HG03025 (cell line): ENCODE data around the gene EFNB3.

Experiments used
- ATAC-seq: cut with Tn5 transposase; IDR thresholded peaks from one replicate; pipeline ENCODE4 v1.9.1; 2021; ENCODE audit warnings: mild to moderate bottlenecking, moderate library complexity; ENCODE audit not compliant: unreplicated experiment, low FRiP score

The EFNB3 gene

GRCh38 chr17:7697828-7698588, 7.0 kb upstream of the EFNB3 start:
- no peak for ATAC-seq

DNA sequence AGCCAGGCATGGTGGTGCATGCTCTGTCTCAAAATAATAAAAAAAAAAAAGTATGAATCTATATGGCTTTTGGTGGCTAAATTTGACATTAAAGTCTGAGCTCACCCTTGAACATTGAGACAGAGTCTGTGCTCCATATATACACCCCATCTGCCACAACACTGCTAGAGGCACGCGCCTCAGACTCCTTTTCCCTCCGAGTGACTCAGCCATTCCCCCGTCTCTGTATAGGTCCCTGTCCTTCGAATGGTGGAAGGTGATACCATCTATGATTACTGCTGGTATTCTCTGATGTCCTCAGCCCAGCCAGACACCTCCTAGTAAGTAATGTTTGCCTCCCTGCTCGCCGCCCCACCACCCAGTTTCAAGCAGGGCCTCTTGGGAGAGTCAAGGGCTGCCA, 4.5 kb upstream of the EFNB3 start:
- no peak for ATAC-seq

DNA sequence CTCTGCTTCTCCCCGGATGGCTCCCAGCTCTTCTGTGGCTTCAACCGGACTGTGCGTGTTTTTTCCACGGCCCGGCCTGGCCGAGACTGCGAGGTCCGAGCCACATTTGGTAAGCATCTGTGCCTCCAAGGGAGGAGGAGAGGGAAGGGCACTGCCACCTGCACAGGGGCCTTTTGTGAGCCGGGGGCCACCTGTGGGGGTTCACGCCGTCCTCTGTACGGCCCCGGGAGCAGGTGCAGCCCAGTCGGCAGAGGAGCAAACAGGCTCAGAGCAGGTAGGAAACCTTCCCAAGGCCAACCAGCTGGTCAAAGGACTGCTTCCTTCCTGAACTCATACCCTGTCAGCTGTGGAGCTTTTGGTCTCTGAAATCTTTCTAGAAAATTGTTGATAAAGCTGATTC, 3.3 kb upstream of the EFNB3 start:
- no peak for ATAC-seq

GRCh38 chr17:7702776-7703175, 2.2 kb upstream of the EFNB3 start:
- ATAC-seq, result no peak

DNA sequence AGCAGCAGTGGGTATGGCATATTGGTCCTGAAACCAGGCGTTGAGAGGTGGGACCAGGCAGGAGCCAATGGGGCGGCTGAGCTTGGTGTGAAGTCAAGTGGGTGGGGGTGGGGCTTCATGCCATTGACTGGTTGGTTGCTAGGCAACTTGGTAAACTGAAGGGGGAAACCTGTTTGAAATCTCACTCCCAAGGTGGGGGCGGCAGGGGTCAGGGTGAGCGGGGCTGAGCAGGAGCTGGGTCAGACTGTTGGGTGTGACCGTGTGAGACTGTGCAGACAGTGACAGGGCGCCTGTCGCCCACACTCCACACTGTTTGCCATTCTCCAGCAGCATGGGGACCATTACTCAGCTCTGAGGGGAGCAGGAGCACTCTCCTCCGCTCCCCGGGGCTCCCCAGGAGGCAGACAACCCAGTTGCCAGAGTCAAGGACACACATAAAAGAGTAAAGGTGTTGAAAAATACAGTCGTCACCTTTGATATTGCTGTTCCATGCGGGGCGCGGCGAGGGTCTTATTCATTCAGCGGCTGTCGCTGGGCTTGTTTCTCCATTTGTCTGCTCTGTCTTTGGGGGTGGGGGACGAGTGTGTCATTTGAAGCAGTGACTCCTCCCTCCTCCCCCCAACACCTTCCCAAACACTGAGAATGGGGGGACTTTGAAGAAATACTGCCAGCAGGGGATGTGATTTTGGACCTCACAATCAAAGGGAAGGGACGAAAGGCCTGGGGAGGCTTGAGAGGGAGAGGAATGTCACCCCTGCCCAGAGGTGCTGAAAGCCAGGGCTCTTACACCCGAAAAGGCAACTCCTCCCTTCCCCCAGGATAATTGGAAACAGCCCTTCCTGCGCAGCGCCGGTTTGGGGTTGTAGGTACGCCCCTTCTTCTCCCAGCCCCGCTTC, 1.2 kb upstream of the EFNB3 start:
- ATAC-seq, result no peak

DNA sequence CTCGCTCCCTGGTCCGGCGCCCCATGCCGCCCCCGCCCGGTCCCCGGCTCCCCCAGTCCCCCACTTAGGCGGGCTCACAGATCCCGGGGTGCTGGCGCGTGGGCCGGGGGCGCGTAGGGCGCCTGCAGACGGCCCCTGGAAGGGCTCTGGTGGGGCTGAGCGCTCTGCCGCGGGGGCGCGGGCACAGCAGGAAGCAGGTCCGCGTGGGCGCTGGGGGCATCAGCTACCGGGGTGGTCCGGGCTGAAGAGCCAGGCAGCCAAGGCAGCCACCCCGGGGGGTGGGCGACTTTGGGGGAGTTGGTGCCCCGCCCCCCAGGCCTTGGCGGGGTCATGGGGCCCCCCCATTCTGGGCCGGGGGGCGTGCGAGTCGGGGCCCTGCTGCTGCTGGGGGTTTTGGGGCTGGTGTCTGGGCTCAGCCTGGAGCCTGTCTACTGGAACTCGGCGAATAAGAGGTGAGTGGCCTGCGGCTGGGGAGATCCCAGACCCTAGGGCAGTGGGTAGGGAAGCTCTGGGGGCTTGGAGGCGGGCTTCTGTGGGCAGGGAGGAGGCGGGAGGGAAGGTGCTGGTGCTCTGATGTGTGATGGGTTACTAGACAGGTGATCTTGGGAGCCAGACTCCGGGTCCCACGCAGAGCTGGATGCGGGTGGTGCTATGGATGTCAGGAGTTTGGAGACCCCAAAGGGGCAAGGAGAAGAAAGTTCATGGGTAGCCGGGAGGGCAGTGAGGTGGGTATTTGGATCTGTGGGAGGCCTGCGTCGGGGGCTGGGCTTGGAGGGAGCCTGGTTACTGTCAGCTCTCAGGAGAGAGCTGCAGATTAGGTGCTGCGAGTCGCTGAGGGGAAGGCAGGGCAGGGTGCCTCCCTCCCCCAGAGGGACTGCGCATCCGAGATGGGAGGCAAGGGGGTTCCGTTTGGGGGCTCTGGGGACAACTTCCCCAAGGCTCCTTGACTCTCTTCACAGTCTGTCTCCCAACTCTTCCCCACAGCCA, 560 bp downstream of the EFNB3 start:
- ATAC-seq, result no peak

- no peak for ATAC-seq
Measured at GRCh38 chr17:7706631-7707354, 1.8 kb downstream of the EFNB3 start.

DNA sequence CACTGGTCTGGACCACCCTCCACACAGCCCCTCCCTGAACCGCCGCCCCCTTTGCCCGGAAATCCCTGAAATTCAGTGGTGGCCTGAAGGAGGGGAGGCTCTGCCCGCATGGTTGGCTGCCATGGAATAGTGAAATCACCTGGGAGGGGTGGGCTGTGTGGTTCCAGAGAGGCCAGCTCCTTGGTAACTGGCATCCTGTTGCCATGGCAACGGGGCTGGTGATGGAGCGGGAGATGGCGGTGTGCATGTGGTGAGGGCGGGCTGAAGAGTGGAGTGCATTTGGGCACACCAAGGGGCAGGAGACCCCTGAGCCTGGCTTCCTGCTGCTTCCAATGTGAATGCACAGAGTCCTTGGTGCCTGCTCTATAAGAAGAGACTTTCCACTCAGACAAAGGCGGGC, 2.4 kb downstream of the EFNB3 start:
- ATAC-seq, result no peak

GRCh38 chr17:7707858-7708750, 3.1 kb downstream of the EFNB3 start:
- no peak for ATAC-seq

GRCh38 chr17:7709031-7709430, 4.0 kb downstream of the EFNB3 start:
- ATAC-seq, result no peak

- ATAC-seq, result no peak
Measured at GRCh38 chr17:7710301-7710700, 5.3 kb downstream of the EFNB3 start.

GRCh38 chr17:7711051-7711755, 6.2 kb downstream of the EFNB3 start:
- no peak for ATAC-seq

DNA sequence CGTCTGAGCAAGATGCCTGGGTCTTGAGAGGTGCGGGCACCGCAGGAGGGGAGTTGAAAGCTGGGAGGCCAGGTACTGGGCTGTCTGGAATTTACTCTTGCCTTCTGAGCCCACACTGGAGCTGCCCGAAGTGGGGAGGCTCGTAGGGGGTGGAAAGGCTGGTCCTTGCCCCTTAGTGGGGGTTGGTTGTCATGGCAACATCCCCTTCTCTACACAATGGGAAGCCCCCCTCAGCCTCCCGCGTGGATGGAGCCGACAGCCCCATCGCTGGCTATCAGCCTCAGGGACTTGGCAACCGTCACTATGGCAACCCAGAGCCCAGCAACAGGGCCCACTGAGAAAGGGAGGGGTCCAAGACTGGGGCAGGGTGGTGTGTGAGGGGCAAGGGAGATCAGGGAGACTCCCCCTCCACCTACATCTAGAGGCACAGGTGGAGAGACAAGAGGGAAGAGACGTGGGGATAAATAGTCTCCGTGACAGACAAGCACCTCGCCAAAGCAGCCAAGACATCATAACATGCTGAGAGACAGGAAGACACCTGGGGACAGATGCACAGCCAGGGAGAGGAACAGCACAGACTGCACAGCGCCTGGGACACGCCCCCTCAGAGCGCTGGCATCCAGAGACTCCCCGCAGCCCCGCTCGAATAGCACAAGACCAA, 7.2 kb downstream of the EFNB3 start:
- ATAC-seq, result no peak

DNA sequence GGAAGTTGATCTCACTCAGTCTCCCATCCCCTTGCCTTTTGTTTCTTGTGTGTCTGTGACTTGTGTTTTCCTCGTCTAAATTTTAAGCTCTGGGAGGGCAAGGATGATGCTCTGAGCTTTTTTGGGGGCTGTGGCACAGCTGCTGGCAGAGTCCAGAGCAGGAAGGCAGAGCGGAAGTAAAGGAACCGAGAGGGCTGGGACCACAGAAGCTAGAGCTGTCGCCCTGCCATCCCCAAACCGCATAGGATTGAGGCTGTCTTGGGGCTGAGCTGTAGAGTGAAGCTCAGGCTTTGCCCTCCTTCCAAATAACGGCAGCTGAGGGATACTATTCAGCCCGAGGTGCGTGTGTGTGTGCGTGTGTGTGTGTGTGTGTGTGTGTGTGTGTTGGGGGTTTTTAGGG, 8.8 kb downstream of the EFNB3 start:
- no peak for ATAC-seq

GRCh38 chr17:7714721-7715594, 10.0 kb downstream of the EFNB3 start:
- ATAC-seq, result no peak

GRCh38 chr17:7715936-7716886, 11.2 kb downstream of the EFNB3 start:
- no peak for ATAC-seq
